Measurements from ENCODE around the gene NCKAP5L.

DNA sequence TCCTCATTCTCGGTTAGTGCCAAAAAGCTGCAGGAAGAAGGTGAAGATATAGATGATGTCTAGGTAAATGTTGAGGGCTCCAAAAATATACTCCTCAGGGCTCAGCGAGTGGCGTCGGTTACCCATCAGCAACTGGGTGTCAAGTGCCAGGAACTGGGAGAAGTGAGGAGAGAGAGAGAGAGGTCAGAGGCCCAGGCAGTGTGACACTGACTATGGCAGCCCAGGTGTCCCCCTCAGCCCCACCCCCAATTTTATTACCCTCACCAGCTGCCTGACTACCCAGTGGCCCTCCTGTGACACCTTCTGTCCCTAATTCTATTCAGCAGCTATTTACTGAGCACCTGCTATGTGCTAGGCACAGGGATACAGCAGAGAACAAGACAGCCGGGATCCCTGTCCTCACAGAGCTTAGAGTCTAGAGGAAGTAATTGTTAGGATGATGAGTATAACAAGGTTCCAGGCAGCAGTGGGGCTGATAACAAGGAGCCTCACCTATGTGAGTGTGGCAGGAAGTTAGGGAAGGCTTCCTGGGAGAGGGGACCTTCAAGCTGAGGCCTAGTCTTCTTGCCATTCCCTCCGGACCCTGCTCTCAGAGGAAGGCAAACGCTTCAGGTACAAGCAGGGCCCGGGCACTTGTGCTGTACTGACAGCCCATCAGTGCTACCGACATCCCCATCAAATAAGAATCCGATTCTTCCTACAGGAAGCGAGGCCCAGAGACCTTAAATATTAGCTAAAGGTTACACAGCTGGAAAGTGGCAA lies 42.5 kb upstream of the NCKAP5L start:
- TF ChIP-seq POLR2A (IDR thresholded peaks at IDR 0.05) = no peak
- TF ChIP-seq, protein P1, sequence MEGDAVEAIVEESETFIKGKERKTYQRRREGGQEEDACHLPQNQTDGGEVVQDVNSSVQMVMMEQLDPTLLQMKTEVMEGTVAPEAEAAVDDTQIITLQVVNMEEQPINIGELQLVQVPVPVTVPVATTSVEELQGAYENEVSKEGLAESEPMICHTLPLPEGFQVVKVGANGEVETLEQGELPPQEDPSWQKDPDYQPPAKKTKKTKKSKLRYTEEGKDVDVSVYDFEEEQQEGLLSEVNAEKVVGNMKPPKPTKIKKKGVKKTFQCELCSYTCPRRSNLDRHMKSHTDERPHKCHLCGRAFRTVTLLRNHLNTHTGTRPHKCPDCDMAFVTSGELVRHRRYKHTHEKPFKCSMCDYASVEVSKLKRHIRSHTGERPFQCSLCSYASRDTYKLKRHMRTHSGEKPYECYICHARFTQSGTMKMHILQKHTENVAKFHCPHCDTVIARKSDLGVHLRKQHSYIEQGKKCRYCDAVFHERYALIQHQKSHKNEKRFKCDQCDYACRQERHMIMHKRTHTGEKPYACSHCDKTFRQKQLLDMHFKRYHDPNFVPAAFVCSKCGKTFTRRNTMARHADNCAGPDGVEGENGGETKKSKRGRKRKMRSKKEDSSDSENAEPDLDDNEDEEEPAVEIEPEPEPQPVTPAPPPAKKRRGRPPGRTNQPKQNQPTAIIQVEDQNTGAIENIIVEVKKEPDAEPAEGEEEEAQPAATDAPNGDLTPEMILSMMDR (IDR thresholded peaks at IDR 0.05) = no peak

Data from body of pancreas (tissue), 4 donors.